NK-92 (cell line): ENCODE data around the gene SH2D4B.
"Not testable (repeated sequence)": the region's sequence is repeated elsewhere in the genome, so short reads cannot be mapped to it uniquely, and the experiment has no call there.

Experiments used
- DNase-seq: peaks from one replicate; lab custom pipeline; 2025; ENCODE audit not compliant: unreplicated experiment; lab: John Stamatoyannopoulos, UW

SH2D4B gene

GRCh38 chr10:80542053-80542452, 4.4 kb downstream of the SH2D4B start:
- no peak for DNase-seq

- no peak for DNase-seq
Measured at GRCh38 chr10:80542652-80543318, 5.1 kb downstream of the SH2D4B start.

GRCh38 chr10:80543319-80543672, 5.6 kb downstream of the SH2D4B start:
- DNase-seq, result not testable (repeated sequence)

- DNase-seq, result no peak
Measured at GRCh38 chr10:80544316-80544953, 6.7 kb downstream of the SH2D4B start.

- DNase-seq, result no peak
Measured at GRCh38 chr10:80545258-80545881, 7.7 kb downstream of the SH2D4B start.

GRCh38 chr10:80552151-80552646, 14.5 kb downstream of the SH2D4B start:
- DNase-seq, result no peak

GRCh38 chr10:80553436-80553835, 15.7 kb downstream of the SH2D4B start:
- DNase-seq, result no peak

GRCh38 chr10:80554050-80554449, 16.3 kb downstream of the SH2D4B start:
- no peak for DNase-seq

- DNase-seq, result no peak
Measured at GRCh38 chr10:80555415-80555814, 17.7 kb downstream of the SH2D4B start.

GRCh38 chr10:80561950-80562349, 24.2 kb downstream of the SH2D4B start:
- no peak for DNase-seq

- DNase-seq, result no peak
Measured at GRCh38 chr10:80567292-80567691, 29.6 kb downstream of the SH2D4B start.

GRCh38 chr10:80569131-80569895, 31.6 kb downstream of the SH2D4B start:
- no peak for DNase-seq

- no peak for DNase-seq
Measured at GRCh38 chr10:80571352-80571751, 33.6 kb downstream of the SH2D4B start.

GRCh38 chr10:80579181-80579763, 41.6 kb downstream of the SH2D4B start:
- DNase-seq, result no peak

GRCh38 chr10:80579849-80580637, 42.3 kb downstream of the SH2D4B start:
- no peak for DNase-seq

- DNase-seq, result no peak
Measured at GRCh38 chr10:80580638-80581468, 43.2 kb downstream of the SH2D4B start.

GRCh38 chr10:80581469-80581835, 43.8 kb downstream of the SH2D4B start:
- DNase-seq, result no peak

- DNase-seq, result no peak
Measured at GRCh38 chr10:80582286-80582960, 44.7 kb downstream of the SH2D4B start.

GRCh38 chr10:80583685-80584084, 46.0 kb downstream of the SH2D4B start:
- no peak for DNase-seq
